H1 (cell line): ENCODE results near the gene NUMB. TPM values are rescaled to one million over a fixed set of nuclear protein-coding genes. Genes with fewer than 3 reads are reported as not detected.

ENCODE experiments used
- CTCF ChIP-seq, 3 experiments: IDR thresholded peaks; 1 replicate in 2 of 3; 2 replicates in 1 of 3; pipeline versions ENCODE4 v1.5.1 to v1.6.1; 2011; ENCODE audit warnings: low read length in 3 of 3, mild to moderate bottlenecking in 3 of 3, inconsistent platforms in 2 of 3, low read depth in 1 of 3, moderate library complexity in 1 of 3; ENCODE audit not compliant: insufficient read depth in 1 of 3; ENCODE audit errors: control extremely low read depth in 1 of 3
- JUN ChIP-seq: IDR thresholded peaks from 2 replicates; pipeline ENCODE4 v1.6.1; 2011; ENCODE audit warnings: low read depth, mild to moderate bottlenecking, improper control_type of control experiment, low read length
- KDM1A ChIP-seq: fragments of 200-600, 300-600 bp; sonication (generic); IDR thresholded peaks from 2 replicates; pipeline ENCODE4 v1.7.1; 2016; ENCODE audit warnings: mild to moderate bottlenecking, low read length, borderline replicate concordance
- PHF8 ChIP-seq: fragments of 200-600 bp; sonication (generic); conservative IDR thresholded peaks from 2 replicates; pipeline ENCODE4 v1.7.1; 2012; ENCODE audit warnings: low read depth, mild to moderate bottlenecking, inconsistent platforms, low read length, moderate library complexity
- YY1 ChIP-seq: IDR thresholded peaks from 2 replicates; pipeline ENCODE4 v1.6.1; 2011; ENCODE audit warnings: low read depth, mild to moderate bottlenecking, low read length
- ZNF274 ChIP-seq: IDR thresholded peaks from 2 replicates; pipeline ENCODE4 v1.7.0; 2012; ENCODE audit warnings: low read length, borderline replicate concordance; ENCODE audit errors: extremely low read depth
- polyA plus RNA-seq, 7 experiments: library from polyadenylated mRNA; depleted of rRNA in 3 of 7; stranded (reverse) in 5 of 7; unstranded in 2 of 7; fragments of >200 nt in 5 of 7; fragments of 200-250 nt in 2 of 7; gene quantifications; 1 replicate in 5 of 7; 2 replicates in 1 of 7; 4 replicates in 1 of 7; pipeline versions ENCODE4 v1.2.1 to v1.2.3, GENCODE V29; 2011 to 2013; ENCODE audit warnings: missing spikeins in 2 of 7, mixed read lengths in 2 of 7
- total RNA-seq: library from RNA; stranded (reverse); fragmentation: NEBNext Ultra II Directional; extraction: Animal tissue kit (Norgen Biotek cat#: 25700); gene quantifications from 2 replicates; pipeline ENCODE4 v1.2.1, GENCODE V29; 2021

Gene NUMB
- total and polyA plus RNA-seq, 2 of the 8 experiments (the other 6 are each of a cell fraction or from before 2014, with no cell fraction given) = 54.3 to 78.1 TPM

DNA sequence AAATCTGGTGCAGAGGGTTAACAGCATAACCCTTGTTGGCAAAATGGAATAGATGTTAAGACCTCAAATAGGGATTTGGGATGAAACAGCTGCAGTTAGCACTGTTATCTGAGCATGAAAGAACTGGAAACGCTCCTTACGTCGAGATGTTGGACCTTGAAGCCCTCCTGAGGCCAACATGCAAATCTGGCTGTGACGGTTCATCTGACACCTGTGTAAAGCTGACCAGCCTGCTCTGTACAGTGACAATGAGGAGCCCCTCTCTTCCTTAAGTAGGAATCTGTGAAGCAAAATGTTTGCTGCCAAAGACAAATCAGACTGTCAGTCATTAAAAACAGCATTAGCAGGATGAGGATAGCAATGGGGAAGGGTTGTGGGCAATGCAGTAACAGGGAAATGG, 184.5 kb downstream of the NUMB start (continued):
- TF ChIP-seq JUN (no peak), KDM1A (no peak), PHF8 (no peak), CTCF (IDR thresholded peaks at IDR 0.05; ENCODE audit: control extremely low read depth in 1 of 3, insufficient read depth in 1 of 3, low read depth in 1 of 3, low read length in 3 of 3) (no peak), YY1 (no peak), ZNF274 (no peak)
- TF ChIP-seq, all 59 proteins: peak for 0
